Astrocyte (in vitro differentiated cells and primary cell): Measurements from ENCODE around the gene IL24.

Experiments used
- CTCF ChIP-seq: IDR thresholded peaks from 2 replicates; pipeline ENCODE4 v1.5.1; 2011; ENCODE audit warnings: low read depth, mild to moderate bottlenecking, inconsistent platforms, low read length, moderate library complexity; ENCODE audit not compliant: insufficient read depth
- EZH2 ChIP-seq: IDR thresholded peaks from 2 replicates; pipeline ENCODE4 v1.6.1; 2012; ENCODE audit warnings: mild to moderate bottlenecking, low read length, inconsistent platforms; ENCODE audit not compliant: insufficient read depth

GRCh38 chr1:206880314-206880713 lies 16.9 kb upstream of the IL24 start:
- TF ChIP-seq EZH2 = no peak
- no peak for TF ChIP-seq CTCF
